Stimulated activated memory B cell treated with anti-CD40 and anti-IgM and Interleukin-4, amounts not matched to agents 10 μg/mL and 1 μg/mL and 100 μg/mL, for 72 hours (primary cell): Measurements from ENCODE around the gene C6orf163.

Experiments used
- ATAC-seq: fragments of 150-1000 bp; cut with Tn5 transposase; 2 replicates; pipeline ENCODE4 v1.10.0; 2021
- H3K27ac Mint-ChIP-seq: one replicate; pipeline ENCODE4 v1.8.0; 2022; ENCODE audit warnings: mild to moderate bottlenecking, mixed read lengths
- H3K27me3 Mint-ChIP-seq: one replicate; pipeline ENCODE4 v1.8.0; 2022; ENCODE audit warnings: mixed read lengths
- H3K36me3 Mint-ChIP-seq: one replicate; pipeline ENCODE4 v1.8.0; 2022; ENCODE audit warnings: mixed read lengths
- H3K4me1 Mint-ChIP-seq: one replicate; pipeline ENCODE4 v1.8.0; 2022; ENCODE audit warnings: mixed read lengths
- H3K4me3 Mint-ChIP-seq: one replicate; pipeline ENCODE4 v1.8.0; 2022; ENCODE audit warnings: mild to moderate bottlenecking, moderate library complexity, mixed read lengths
- H3K9me3 Mint-ChIP-seq: one replicate; pipeline ENCODE4 v1.8.0; 2022; ENCODE audit warnings: mixed read lengths

The C6orf163 gene

GRCh38 chr6:87378947-87379346, 34.3 kb downstream of the C6orf163 start:
- H3K36me3 Mint-ChIP-seq: no peaks in the 10 kb centered on the region
- no peaks in the 10 kb centered on the region for H3K9me3 Mint-ChIP-seq
- peaks cover 14% of the 10 kb centered on the region for H3K4me1 Mint-ChIP-seq
- no peaks in the 10 kb centered on the region for H3K27me3 Mint-ChIP-seq
- peak overlapping the region; percentile 73 for H3K4me3 Mint-ChIP-seq
- peak; percentile 79 for ATAC-seq
- H3K27ac Mint-ChIP-seq: peak overlapping the region; percentile 73

DNA sequence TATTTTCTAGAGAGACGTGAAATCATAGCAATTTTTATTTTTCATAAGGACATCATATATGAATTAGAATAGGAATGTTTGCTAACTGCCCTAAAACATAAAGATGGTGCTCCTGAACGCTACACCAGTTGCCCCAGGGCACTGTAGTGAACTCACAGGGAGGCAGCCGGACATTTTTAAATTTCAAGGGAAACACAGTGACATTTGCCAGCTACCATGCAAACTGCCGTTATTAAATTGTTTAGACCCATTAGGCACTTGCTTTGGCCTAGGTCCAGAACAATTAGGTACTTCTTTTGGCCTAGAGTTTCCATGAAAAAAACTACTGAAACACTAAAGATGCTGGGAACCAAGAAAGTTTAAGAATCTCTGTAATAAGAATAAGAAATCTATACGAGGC, 38.2 kb downstream of the C6orf163 start:
- H3K27me3 Mint-ChIP-seq: no peaks in the 10 kb centered on the region
- H3K9me3 Mint-ChIP-seq: no peaks in the 10 kb centered on the region
- no peak for ATAC-seq
- H3K27ac Mint-ChIP-seq: no peak overlapping the region
- peaks cover 14% of the 10 kb centered on the region for H3K4me1 Mint-ChIP-seq
- H3K36me3 Mint-ChIP-seq: no peaks in the 10 kb centered on the region
- no peak overlapping the region for H3K4me3 Mint-ChIP-seq

DNA sequence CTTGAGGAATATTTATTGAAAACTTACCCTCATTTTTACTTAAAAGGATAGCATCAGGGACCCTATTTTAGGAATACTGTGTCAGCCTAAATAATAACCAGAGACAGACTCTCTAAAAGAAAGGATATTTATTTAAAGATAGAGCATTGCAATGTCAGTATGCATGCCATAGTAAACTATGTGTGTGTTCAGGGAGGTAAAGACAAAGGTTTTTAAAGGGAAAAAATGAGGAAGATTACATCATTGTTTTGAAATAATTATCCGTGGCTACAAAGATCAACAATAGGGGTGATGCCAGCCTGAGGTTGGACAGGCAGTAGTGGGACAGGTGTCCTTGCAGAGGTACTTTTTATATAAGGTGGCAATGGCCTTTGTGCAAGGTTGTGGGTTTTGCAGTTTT, 39.4 kb downstream of the C6orf163 start:
- Mint-ChIP-seq H3K36me3 (no peaks in the 10 kb centered on the region), H3K4me3 (no peak overlapping the region), H3K9me3 (no peaks in the 10 kb centered on the region), H3K27ac (no peak overlapping the region), H3K27me3 (no peaks in the 10 kb centered on the region), H3K4me1 (peaks cover 4% of the 10 kb centered on the region)
- no peak for ATAC-seq

- no peaks in the 10 kb centered on the region for H3K36me3 Mint-ChIP-seq
- ATAC-seq: no peak
- H3K27me3 Mint-ChIP-seq: no peaks in the 10 kb centered on the region
- H3K27ac Mint-ChIP-seq: no peak overlapping the region
- H3K4me1 Mint-ChIP-seq: peaks cover under 1% of the 10 kb centered on the region
- no peaks in the 10 kb centered on the region for H3K9me3 Mint-ChIP-seq
- no peak overlapping the region for H3K4me3 Mint-ChIP-seq
These were observed 39.8 kb downstream of the C6orf163 start for GRCh38 chr6:87384449-87384848.

- no peaks in the 10 kb centered on the region for H3K4me1 Mint-ChIP-seq
- H3K27ac Mint-ChIP-seq: no peak overlapping the region
- H3K36me3 Mint-ChIP-seq: no peaks in the 10 kb centered on the region
- H3K27me3 Mint-ChIP-seq: no peaks in the 10 kb centered on the region
- H3K4me3 Mint-ChIP-seq: no peak overlapping the region
- no peaks in the 10 kb centered on the region for H3K9me3 Mint-ChIP-seq
- ATAC-seq: no peak
These were observed 46.7 kb downstream of the C6orf163 start for GRCh38 chr6:87391334-87391733.

- no peak overlapping the region for H3K27ac Mint-ChIP-seq
- no peaks in the 10 kb centered on the region for H3K36me3 Mint-ChIP-seq
- H3K27me3 Mint-ChIP-seq: no peaks in the 10 kb centered on the region
- no peak overlapping the region for H3K4me3 Mint-ChIP-seq
- ATAC-seq: peak; percentile 74
- H3K9me3 Mint-ChIP-seq: no peaks in the 10 kb centered on the region
- peaks cover 7% of the 10 kb centered on the region for H3K4me1 Mint-ChIP-seq
These were observed 48.5 kb downstream of the C6orf163 start for GRCh38 chr6:87393026-87393622.

- Mint-ChIP-seq H3K4me1 (peaks cover 7% of the 10 kb centered on the region), H3K4me3 (no peak overlapping the region), H3K27me3 (no peaks in the 10 kb centered on the region), H3K27ac (no peak overlapping the region), H3K36me3 (no peaks in the 10 kb centered on the region), H3K9me3 (no peaks in the 10 kb centered on the region)
- ATAC-seq: no peak
These were observed 50.8 kb downstream of the C6orf163 start for GRCh38 chr6:87395431-87395830.

GRCh38 chr6:87396595-87397392, 52.2 kb downstream of the C6orf163 start:
- H3K9me3 Mint-ChIP-seq: no peaks in the 10 kb centered on the region
- H3K4me1 Mint-ChIP-seq: peaks cover 7% of the 10 kb centered on the region
- H3K4me3 Mint-ChIP-seq: no peak overlapping the region
- ATAC-seq: peak; percentile 96
- H3K27ac Mint-ChIP-seq: no peak overlapping the region
- H3K36me3 Mint-ChIP-seq: no peaks in the 10 kb centered on the region
- no peaks in the 10 kb centered on the region for H3K27me3 Mint-ChIP-seq

DNA sequence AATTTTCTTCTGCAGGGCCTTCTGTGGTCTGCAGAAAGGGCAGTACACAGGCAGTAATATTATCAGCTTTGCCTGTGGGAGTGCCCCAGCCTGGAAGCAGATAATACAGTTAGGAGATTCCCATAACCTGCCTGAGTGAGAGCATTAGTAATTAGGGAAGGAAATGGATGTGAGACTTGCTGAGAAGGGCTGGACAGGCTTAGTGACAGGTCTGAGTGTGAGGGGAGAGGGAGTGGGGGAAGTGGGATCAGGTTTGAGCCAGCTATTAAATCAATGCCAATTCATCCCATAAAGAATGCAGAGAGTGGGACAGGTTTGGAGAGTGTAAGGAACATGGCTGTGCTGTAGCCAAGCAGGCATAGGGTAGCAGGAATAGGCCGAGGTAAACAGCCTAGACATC, 53.0 kb downstream of the C6orf163 start:
- H3K4me3 Mint-ChIP-seq: no peak overlapping the region
- H3K4me1 Mint-ChIP-seq: peaks cover 7% of the 10 kb centered on the region
- no peaks in the 10 kb centered on the region for H3K27me3 Mint-ChIP-seq
- no peaks in the 10 kb centered on the region for H3K9me3 Mint-ChIP-seq
- no peaks in the 10 kb centered on the region for H3K36me3 Mint-ChIP-seq
- no peak for ATAC-seq
- no peak overlapping the region for H3K27ac Mint-ChIP-seq

- H3K27ac Mint-ChIP-seq: no peak overlapping the region
- H3K27me3 Mint-ChIP-seq: no peaks in the 10 kb centered on the region
- no peak for ATAC-seq
- no peaks in the 10 kb centered on the region for H3K9me3 Mint-ChIP-seq
- H3K4me3 Mint-ChIP-seq: no peak overlapping the region
- H3K4me1 Mint-ChIP-seq: peaks cover 6% of the 10 kb centered on the region
- H3K36me3 Mint-ChIP-seq: no peaks in the 10 kb centered on the region
These were observed 57.2 kb downstream of the C6orf163 start for GRCh38 chr6:87401832-87402231.

DNA sequence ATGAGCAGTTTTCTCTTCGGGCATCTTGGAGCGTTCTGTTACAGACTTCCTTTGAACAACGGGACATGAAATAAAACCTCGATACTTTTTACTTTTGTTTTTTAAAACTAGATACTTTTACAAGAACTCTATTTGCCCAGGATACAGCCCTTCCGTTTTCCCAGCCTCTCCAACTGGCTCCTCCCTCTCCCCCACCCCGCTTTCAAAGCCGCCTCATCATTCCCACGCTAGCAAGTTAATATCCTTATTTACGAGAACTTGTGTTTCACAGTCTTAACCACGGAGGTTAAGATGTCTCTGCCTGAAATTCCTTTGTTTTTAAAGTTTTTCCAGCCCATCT, 62.9 kb downstream of the C6orf163 start:
- H3K36me3 Mint-ChIP-seq: no peaks in the 10 kb centered on the region
- peaks cover 8% of the 10 kb centered on the region for H3K27me3 Mint-ChIP-seq
- ATAC-seq: peak; percentile 9
- H3K27ac Mint-ChIP-seq: peak overlapping the region; percentile 76
- H3K4me3 Mint-ChIP-seq: peak overlapping the region; percentile 91
- H3K9me3 Mint-ChIP-seq: no peaks in the 10 kb centered on the region
- H3K4me1 Mint-ChIP-seq: peaks cover 4% of the 10 kb centered on the region

GRCh38 chr6:87407901-87408720, 63.5 kb downstream of the C6orf163 start, which contains the start of gene CFAP206:
Gene CFAP206, plus strand, starts transcription at chr6:87407972. Its CDS starts 1,868 bp downstream, at chr6:87409840.
- Mint-ChIP-seq H3K9me3 (no peaks in the 10 kb centered on the region), H3K4me3 (peak within 1 kb of the TSS; percentile 91), H3K36me3 (no peaks in the 10 kb centered on the region), H3K4me1 (peaks cover 4% of the 10 kb centered on the region), H3K27me3 (peaks cover 10% of the 10 kb centered on the region), H3K27ac (peak within 1 kb of the TSS; percentile 76)
- peak; percentile 94 for ATAC-seq

- no peaks in the 10 kb centered on the region for H3K9me3 Mint-ChIP-seq
- peaks cover 10% of the 10 kb centered on the region for H3K27me3 Mint-ChIP-seq
These were observed 64.1 kb downstream of the C6orf163 start for GRCh38 chr6:87408721-87409155.

More at GRCh38 chr6:87408721-87409155, 64.1 kb downstream of the C6orf163 start:
- H3K27ac Mint-ChIP-seq: peak overlapping the region; percentile 76
- H3K36me3 Mint-ChIP-seq: no peaks in the 10 kb centered on the region
- H3K4me1 Mint-ChIP-seq: peaks cover 4% of the 10 kb centered on the region
- peak overlapping the region; percentile 91 for H3K4me3 Mint-ChIP-seq
- no peak for ATAC-seq
